Measurements from ENCODE around the gene SLC22A6. TPM values are rescaled to one million over a fixed set of nuclear protein-coding genes. Genes with fewer than 3 reads are reported as not detected.

Gene SLC22A6
- polyA plus RNA-seq, 1 donor (not counting 4 experiments of a cell fraction or from before 2014, with no cell fraction given): not detected

DNA sequence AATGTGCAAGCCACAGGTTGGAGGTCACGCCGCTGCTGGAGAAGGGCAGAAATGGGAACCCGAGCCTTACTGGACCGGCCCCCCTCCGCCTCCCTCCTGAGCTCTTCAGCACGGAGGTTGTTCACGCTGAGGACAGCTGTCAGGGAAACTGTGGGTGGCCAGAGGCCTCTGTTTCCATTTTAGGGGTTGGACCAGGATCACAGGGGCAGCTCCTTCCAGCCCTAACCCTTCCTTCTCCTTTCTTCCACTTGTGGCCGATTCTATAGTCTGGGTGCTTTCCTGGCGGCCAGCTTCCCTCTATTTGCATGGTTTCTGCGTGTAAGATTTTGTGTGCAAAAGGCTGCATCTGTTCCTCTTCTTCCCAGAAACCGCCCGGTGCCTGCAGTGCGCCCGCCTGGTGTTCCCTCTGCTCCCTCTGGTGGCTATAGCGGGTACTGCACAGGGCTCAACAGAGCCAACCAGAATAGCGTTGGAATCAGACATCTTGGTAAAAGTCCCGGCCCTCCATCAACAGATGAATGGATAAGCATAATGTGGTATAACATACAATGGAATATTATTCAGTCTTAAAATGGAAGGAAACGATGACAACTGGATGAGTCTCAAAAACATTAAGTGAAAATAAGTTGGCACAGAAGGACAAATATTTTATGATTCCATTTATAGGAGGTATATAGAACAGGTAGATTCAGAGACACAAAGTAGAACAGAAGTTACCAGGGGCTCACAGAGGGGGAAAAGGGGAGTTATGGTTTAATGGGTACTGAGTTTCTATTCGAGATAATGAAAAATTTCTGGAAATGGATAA, 39.3 kb upstream of the SLC22A6 start:
- no peak overlapping the region for H3K9ac ChIP-seq (ENCODE audit: control insufficient read depth, extremely low read depth, insufficient read depth, low read length)
- no peaks in the 10 kb centered on the region for H4K20me1 ChIP-seq (ENCODE audit: control insufficient read depth, extremely low read depth, insufficient read depth, low read length)
- dilution Hi-C loops (cut with MboI; ENCODE audit: extremely low pct_ligation_motif_present, low sequenced_read_pairs): no loop called here
- FAIRE-seq (peak; percentile 79), DNase-seq (ENCODE audit: low read depth, low spot score) (no peak)
- no peaks in the 10 kb centered on the region for H3K9me3 ChIP-seq (ENCODE audit: control insufficient read depth, low read depth, low read length)
- H3K4me1 ChIP-seq (ENCODE audit: control insufficient read depth, extremely low read depth, insufficient read depth, low read length): no peaks in the 10 kb centered on the region
- TF ChIP-seq, protein P1, sequence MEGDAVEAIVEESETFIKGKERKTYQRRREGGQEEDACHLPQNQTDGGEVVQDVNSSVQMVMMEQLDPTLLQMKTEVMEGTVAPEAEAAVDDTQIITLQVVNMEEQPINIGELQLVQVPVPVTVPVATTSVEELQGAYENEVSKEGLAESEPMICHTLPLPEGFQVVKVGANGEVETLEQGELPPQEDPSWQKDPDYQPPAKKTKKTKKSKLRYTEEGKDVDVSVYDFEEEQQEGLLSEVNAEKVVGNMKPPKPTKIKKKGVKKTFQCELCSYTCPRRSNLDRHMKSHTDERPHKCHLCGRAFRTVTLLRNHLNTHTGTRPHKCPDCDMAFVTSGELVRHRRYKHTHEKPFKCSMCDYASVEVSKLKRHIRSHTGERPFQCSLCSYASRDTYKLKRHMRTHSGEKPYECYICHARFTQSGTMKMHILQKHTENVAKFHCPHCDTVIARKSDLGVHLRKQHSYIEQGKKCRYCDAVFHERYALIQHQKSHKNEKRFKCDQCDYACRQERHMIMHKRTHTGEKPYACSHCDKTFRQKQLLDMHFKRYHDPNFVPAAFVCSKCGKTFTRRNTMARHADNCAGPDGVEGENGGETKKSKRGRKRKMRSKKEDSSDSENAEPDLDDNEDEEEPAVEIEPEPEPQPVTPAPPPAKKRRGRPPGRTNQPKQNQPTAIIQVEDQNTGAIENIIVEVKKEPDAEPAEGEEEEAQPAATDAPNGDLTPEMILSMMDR (optimal IDR thresholded peaks at IDR 0.05 in 1 of 3, IDR thresholded peaks at IDR 0.05 in 1 of 3, conservative IDR thresholded peaks at IDR 0.05 in 1 of 3; ENCODE audit: extremely low read depth in 1 of 3, insufficient read depth in 2 of 3, low read length in 3 of 3): peak; percentile 96 to 99 (median 96)
- TF ChIP-seq EZH2 (IDR thresholded peaks at IDR 0.05; ENCODE audit: low read length): no peak
- no peaks in the 10 kb centered on the region for H3K36me3 ChIP-seq (ENCODE audit: control insufficient read depth in 2 of 2, extremely low read depth in 1 of 2, insufficient read depth in 2 of 2, low read length in 2 of 2)
- H2AFZ ChIP-seq (ENCODE audit: control insufficient read depth, low read length): no peak overlapping the region
- H3K4me2 ChIP-seq (ENCODE audit: control insufficient read depth, extremely low read depth, insufficient read depth, low read depth, low read length): no peak overlapping the region
- no peaks in the 10 kb centered on the region for H3K79me2 ChIP-seq (ENCODE audit: control insufficient read depth, insufficient read depth, low read length)
- H3K9me1 ChIP-seq (ENCODE audit: control insufficient read depth, extremely low read depth, insufficient read depth, low read length): no peaks in the 10 kb centered on the region
- peaks cover 15% of the 10 kb centered on the region for H3K27me3 ChIP-seq (ENCODE audit: control insufficient read depth, extremely low read depth, insufficient read depth, low read length)
- no peak overlapping the region for H3K4me3 ChIP-seq (ENCODE audit: control insufficient read depth in 2 of 3, extremely low read depth in 1 of 3, insufficient read depth in 2 of 3, low read depth in 1 of 3, low read length in 3 of 3)
- no peak overlapping the region for H3K27ac ChIP-seq (ENCODE audit: control insufficient read depth, insufficient read depth, low read length)

DNA sequence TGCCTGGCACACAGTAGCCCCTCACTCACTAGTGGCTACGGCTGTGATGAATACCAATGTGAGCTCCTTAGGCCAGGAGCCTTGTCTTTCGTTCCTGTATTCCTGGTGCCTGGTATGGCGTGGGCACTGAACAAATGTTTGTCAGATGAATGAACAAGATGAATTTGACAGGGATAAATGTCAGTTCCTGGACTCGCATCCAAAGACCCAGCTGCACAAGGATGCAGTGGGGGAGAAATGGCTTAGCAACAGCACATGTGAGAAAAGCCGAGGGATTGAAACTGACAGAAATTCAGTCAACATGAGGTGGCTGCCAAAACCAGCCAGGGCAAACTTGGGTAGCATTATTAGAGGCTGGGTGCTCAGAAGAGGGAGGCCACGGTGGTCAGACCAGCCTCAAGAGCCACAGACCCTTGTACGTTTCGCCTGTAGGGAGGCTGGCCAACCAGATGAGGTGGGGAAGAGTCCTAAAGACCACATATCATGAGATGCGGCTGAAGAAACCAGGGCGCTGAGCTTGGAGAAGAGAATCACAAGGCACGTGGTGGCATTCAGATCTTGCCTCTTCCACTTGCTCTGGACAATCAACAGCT, 38.6 kb upstream of the SLC22A6 start:
- dilution Hi-C loops (cut with MboI; ENCODE audit: extremely low pct_ligation_motif_present, low sequenced_read_pairs): no loop called here
- no peak for TF ChIP-seq EZH2 (IDR thresholded peaks at IDR 0.05; ENCODE audit: low read length)
- TF ChIP-seq, protein P1 (optimal IDR thresholded peaks at IDR 0.05 in 1 of 3, IDR thresholded peaks at IDR 0.05 in 1 of 3, conservative IDR thresholded peaks at IDR 0.05 in 1 of 3; ENCODE audit: extremely low read depth in 1 of 3, insufficient read depth in 2 of 3, low read length in 3 of 3): no peak
- Histone ChIP-seq H2AFZ (ENCODE audit: control insufficient read depth, low read length) (no peak overlapping the region), H3K36me3 (ENCODE audit: control insufficient read depth in 2 of 2, extremely low read depth in 1 of 2, insufficient read depth in 2 of 2, low read length in 2 of 2) (no peaks in the 10 kb centered on the region), H3K4me2 (ENCODE audit: control insufficient read depth, extremely low read depth, insufficient read depth, low read depth, low read length) (no peak overlapping the region), H3K9me3 (ENCODE audit: control insufficient read depth, low read depth, low read length) (no peaks in the 10 kb centered on the region), H3K79me2 (ENCODE audit: control insufficient read depth, insufficient read depth, low read length) (no peaks in the 10 kb centered on the region), H3K9ac (ENCODE audit: control insufficient read depth, extremely low read depth, insufficient read depth, low read length) (no peak overlapping the region), H3K27me3 (ENCODE audit: control insufficient read depth, extremely low read depth, insufficient read depth, low read length) (peaks cover 15% of the 10 kb centered on the region), H3K4me3 (ENCODE audit: control insufficient read depth in 2 of 3, extremely low read depth in 1 of 3, insufficient read depth in 2 of 3, low read depth in 1 of 3, low read length in 3 of 3) (no peak overlapping the region), H3K27ac (ENCODE audit: control insufficient read depth, insufficient read depth, low read length) (no peak overlapping the region), H4K20me1 (ENCODE audit: control insufficient read depth, extremely low read depth, insufficient read depth, low read length) (no peaks in the 10 kb centered on the region), H3K4me1 (ENCODE audit: control insufficient read depth, extremely low read depth, insufficient read depth, low read length) (no peaks in the 10 kb centered on the region), H3K9me1 (ENCODE audit: control insufficient read depth, extremely low read depth, insufficient read depth, low read length) (no peaks in the 10 kb centered on the region)
- no peak for DNase-seq (ENCODE audit: low read depth, low spot score)
- no peak for FAIRE-seq

Data from keratinocyte (primary cell).